ENCODE measurements around the gene IL21.

Gene IL21

DNA sequence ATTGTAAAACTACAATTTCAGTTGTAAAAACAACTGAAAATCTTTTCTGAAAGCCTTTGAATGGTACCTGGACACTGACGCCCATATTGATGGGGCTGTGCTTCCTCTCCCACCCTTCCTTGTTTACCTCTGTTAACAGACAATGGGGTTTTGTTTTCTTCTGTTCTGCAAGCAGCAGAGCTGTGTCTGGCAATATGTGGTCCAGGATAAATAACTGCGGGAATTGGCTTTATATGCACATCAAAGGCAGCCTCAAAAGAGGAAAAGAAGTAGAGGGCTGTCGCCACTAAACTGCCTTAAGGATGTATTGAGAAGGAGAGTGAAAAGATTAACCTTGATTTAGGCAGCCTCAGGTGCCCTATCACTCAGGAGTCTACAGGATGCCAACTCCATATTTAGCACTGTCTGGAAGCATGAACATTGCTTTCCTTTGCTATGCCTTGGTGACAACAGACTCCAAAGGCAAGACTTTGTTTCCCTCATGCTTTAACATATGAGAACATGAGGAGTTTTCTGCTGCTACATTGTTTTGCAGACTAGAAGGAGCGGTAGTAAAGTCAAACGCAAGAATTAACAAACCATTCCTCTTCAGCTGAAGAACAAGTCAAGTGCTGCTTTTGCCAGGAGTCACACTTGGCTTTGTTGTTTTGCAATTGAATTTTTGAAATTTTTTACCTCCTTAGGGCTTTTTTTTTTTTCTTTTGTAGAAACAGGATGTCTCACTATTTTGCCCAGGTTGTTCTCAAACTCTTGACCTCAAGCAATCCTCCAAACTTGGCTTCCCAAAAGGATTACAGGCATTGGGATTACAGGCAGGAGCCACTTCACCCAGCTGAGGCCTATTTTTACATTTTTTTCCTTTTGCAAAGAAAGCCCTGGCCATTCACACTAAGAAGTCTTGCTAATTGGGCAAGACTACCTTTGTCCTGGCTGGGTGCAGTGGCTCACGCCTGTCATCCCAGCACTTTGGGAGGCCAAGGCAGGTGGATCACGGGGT lies 3.0 kb downstream of the IL21 start:
- TF ChIP-seq, protein P1, sequence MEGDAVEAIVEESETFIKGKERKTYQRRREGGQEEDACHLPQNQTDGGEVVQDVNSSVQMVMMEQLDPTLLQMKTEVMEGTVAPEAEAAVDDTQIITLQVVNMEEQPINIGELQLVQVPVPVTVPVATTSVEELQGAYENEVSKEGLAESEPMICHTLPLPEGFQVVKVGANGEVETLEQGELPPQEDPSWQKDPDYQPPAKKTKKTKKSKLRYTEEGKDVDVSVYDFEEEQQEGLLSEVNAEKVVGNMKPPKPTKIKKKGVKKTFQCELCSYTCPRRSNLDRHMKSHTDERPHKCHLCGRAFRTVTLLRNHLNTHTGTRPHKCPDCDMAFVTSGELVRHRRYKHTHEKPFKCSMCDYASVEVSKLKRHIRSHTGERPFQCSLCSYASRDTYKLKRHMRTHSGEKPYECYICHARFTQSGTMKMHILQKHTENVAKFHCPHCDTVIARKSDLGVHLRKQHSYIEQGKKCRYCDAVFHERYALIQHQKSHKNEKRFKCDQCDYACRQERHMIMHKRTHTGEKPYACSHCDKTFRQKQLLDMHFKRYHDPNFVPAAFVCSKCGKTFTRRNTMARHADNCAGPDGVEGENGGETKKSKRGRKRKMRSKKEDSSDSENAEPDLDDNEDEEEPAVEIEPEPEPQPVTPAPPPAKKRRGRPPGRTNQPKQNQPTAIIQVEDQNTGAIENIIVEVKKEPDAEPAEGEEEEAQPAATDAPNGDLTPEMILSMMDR (IDR thresholded peaks at IDR 0.05; ENCODE audit: low read depth, low read length): no peak
- no peak overlapping the region for H3K4me3 ChIP-seq (ENCODE audit: low read depth, low read length)

DNA sequence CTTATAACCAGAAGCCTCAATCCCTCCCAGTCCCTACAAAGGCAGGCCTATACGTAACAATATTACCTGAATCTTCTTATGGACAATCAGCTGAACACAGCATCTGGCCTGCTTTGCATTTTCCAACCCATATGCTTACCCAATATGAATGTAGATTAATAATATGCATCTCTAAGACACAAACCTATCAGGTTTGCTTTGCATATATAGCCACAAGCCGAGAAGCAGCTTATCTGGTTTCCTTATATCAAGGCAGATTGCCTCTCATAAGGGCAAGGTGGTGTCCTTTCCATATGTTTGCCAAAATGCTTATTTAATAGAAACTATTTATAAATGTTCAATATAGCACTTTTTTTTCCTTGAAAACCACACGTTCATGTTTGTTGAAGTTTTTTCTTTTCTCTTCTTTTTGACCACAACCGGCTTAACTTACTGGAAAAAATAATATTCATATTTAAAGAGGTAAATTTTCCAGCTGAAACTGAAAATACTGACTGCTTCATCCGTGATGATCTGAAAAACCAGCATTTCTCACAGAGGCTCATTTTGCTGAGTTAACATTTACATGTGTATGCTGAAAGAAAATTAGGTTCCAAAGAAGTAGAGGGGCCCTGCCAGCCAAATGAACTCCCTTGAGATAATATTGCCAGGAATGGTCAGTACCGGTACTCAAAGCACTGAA lies 3.8 kb downstream of the IL21 start:
- H3K4me3 ChIP-seq (ENCODE audit: low read depth, low read length): no peak overlapping the region
- TF ChIP-seq, protein P1 (IDR thresholded peaks at IDR 0.05; ENCODE audit: low read depth, low read length): no peak

DNA sequence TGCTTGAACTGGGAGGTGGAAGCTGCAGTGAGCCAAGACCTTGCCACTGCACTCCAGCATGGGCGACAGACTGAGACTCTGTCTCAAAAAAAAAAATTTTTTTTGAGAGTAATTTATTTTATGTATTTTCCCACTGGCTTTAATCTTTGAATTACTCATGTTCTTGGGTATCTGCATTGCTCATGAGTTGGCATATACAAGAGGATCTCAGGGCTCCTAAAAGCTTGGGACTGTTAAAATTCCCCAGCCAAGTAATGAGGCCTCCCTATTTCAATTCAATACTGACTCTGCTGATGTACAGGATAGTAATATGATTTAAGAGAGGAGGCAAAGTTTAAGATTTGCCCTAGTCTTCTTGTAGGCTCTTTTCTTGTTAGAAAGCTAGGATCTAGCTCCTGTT lies 6.2 kb downstream of the IL21 start:
- TF ChIP-seq, protein P1 (IDR thresholded peaks at IDR 0.05; ENCODE audit: low read depth, low read length): no peak

DNA sequence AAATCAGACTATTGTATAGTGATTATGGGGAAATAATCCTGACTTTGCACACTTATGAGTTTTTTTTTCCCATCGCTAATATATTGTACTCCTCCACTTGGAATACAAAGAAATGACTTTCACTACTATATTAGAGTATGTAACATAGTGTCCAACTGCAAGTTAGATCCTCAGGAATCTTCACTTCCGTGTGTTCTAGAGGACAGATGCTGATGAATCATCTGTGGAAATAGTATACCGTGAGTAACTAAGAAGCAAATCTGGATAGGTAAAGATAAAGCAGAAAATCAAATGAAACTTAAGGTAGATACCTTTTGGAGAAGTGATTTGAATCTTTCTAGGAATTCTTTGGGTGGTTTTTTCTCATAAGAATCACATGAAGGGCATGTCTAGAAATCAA lies 8.3 kb downstream of the IL21 start:
- H3K4me3 ChIP-seq (ENCODE audit: low read depth, low read length): no peak overlapping the region
- TF ChIP-seq, protein P1 (IDR thresholded peaks at IDR 0.05; ENCODE audit: low read depth, low read length): no peak

More for the DNA sequence above, 6.2 kb downstream of the IL21 start:
- no peak overlapping the region for H3K4me3 ChIP-seq (ENCODE audit: low read depth, low read length)

DNA sequence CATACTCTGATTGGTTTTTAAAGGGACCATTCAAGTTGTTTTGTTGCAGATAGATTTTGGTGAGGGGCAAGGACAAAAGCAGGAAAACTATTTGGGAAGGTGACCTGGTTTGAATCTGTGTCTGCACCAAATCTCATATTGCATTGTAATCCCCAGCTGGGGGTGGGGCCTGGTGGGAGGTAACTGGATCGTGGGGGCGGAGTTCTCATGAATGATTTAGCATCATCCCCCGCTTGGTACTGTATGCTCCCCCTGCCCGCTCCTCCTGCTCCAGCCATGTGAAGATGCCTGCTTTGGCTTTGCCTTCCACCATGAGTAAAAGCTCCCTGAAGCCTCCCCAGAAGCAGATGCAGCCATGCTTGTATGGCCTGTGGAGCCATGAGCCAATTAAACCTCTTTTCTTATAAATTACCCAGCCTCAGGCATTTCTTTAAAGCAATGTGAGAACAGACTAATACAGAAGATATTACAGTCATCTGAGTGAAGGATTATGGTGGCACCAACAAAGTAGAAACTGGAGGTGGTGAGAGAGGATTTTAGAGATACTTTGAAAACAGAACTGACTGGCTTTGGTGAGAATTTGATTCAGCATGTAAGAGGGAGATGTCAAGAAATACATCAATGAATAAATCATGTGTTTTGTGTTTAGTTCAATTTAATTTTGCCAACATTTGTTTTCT lies 14.4 kb downstream of the IL21 start:
- H3K4me3 ChIP-seq (ENCODE audit: low read depth, low read length): no peak overlapping the region
- TF ChIP-seq, protein P1 (IDR thresholded peaks at IDR 0.05; ENCODE audit: low read depth, low read length): no peak

DNA sequence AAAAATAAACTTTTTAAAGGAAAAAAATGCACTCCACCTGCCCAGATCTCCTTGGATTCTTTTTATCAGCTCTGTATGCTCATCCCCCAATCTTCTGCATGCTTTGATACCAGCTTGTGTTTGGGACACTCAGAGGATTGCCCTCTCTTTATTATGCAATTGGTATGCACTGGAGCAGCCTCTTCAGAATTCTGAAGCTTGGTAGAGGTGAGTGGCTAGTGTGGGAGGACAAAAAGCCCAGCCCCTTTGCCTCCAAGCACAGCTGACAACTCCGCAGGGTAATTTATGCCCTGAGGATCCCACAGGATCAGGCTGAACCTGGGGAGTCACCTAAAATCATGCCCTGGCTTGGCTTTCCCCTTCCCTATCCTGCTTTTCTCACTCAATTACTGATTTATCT lies 16.7 kb downstream of the IL21 start:
- TF ChIP-seq, protein P1 (IDR thresholded peaks at IDR 0.05; ENCODE audit: low read depth, low read length): no peak
- no peak overlapping the region for H3K4me3 ChIP-seq (ENCODE audit: low read depth, low read length)

Data from WI38 (cell line).